OCI-LY7 (cell line): Measurements from ENCODE around the gene SLC25A26. TPM values are rescaled to one million over a fixed set of nuclear protein-coding genes. Genes with fewer than 3 reads are reported as not detected.

Experiments
- BruUV-seq: library from RNA; stranded (reverse); fragments of 400-500 nt; replicated peaks from 2 replicates; lab custom pipeline; 2021; lab: Mats Ljungman, UMichigan
- CTCF ChIA-PET: fragments of 300-600 bp; sonication (Branson Sonifier 250); formaldehyde crosslinking; loops from one replicate; lab custom pipeline; 2022; ENCODE audit warnings: antibody characterized with exemption; ENCODE audit not compliant: unreplicated experiment; lab: Charles Lee
- POLR2A ChIA-PET: fragments of 300-600 bp; sonication (Branson Sonifier 250); formaldehyde crosslinking; loops from one replicate; lab custom pipeline; 2022; ENCODE audit warnings: antibody characterized with exemption; lab: Charles Lee
- DNase-seq: peaks from one replicate; pipeline ENCODE4 v3.0.0-alpha.2; 2015; ENCODE audit warnings: low spot score
- H2AFZ ChIP-seq: fragments of 200-600 bp; sonication (generic), shearing (Covaris generic); 2 replicates; pipeline ENCODE4 v1.6.1; 2014; ENCODE audit warnings: mild to moderate bottlenecking, antibody characterized with exemption, low read length, moderate library complexity
- H3K27ac ChIP-seq: fragments of 200-600 bp; sonication (generic); 2 replicates; pipeline ENCODE4 v1.5.1; 2014; ENCODE audit warnings: mixed run types, low read depth, mild to moderate bottlenecking, moderate library complexity, low read length, inconsistent platforms; ENCODE audit not compliant: poor library complexity, severe bottlenecking
- H3K36me3 ChIP-seq: fragments of 200-600 bp; sonication (generic); 2 replicates; pipeline ENCODE4 v1.6.1; 2014; ENCODE audit warnings: mild to moderate bottlenecking, antibody characterized with exemption, low read length, moderate library complexity, mixed read lengths; ENCODE audit not compliant: insufficient read depth
- H3K4me1 ChIP-seq: fragments of 200-600 bp; sonication (generic); 2 replicates; pipeline ENCODE4 v1.5.1; 2014; ENCODE audit warnings: mild to moderate bottlenecking, low read length; ENCODE audit not compliant: insufficient read depth, poor library complexity, severe bottlenecking
- H3K4me2 ChIP-seq: fragments of 200-600 bp; sonication (generic); 2 replicates; pipeline ENCODE4 v1.6.1; 2014; ENCODE audit warnings: mild to moderate bottlenecking, low read length
- H3K4me3 ChIP-seq: fragments of 200-600 bp; sonication (generic); 2 replicates; pipeline ENCODE4 v1.5.1; 2014; ENCODE audit warnings: mild to moderate bottlenecking, low read depth, low read length; ENCODE audit not compliant: poor library complexity, severe bottlenecking
- H3K79me2 ChIP-seq: fragments of 200-600 bp; sonication (generic); 2 replicates; pipeline ENCODE4 v1.6.1; 2016; ENCODE audit warnings: low read depth, mild to moderate bottlenecking, low read length, moderate library complexity, mixed read lengths; ENCODE audit not compliant: insufficient read depth
- H3K9me2 ChIP-seq: fragments of 200-600 bp; sonication (generic); 2 replicates; pipeline ENCODE4 v1.6.1; 2016; ENCODE audit warnings: mild to moderate bottlenecking, low read length, mixed read lengths; ENCODE audit not compliant: insufficient read depth
- H3K9me3 ChIP-seq: fragments of 200-600 bp; sonication (generic); 2 replicates; pipeline ENCODE4 v1.6.1; 2014; ENCODE audit warnings: mild to moderate bottlenecking, mixed run types, low read length, mixed read lengths
- H4K20me1 ChIP-seq: fragments of 200-600 bp; sonication (generic); 2 replicates; pipeline ENCODE4 v1.6.1; 2014; ENCODE audit warnings: mild to moderate bottlenecking, antibody characterized with exemption, low read length, moderate library complexity, mixed read lengths; ENCODE audit not compliant: insufficient read depth
- EZH2phosphoT487 ChIP-seq: fragments of 200-600 bp; sonication (generic); IDR thresholded peaks from 2 replicates; pipeline ENCODE4 v1.6.1; 2018; ENCODE audit warnings: low read depth, borderline replicate concordance, mild to moderate bottlenecking, mixed run types, antibody characterized with exemption, low read length, moderate library complexity, mixed read lengths
- intact Hi-C: fragments of 100-400 bp; cut with micrococcal nuclease; formaldehyde crosslinking; loops from one replicate; pipeline ENCODE4 v1.10.0; 2022; ENCODE audit not compliant: unreplicated experiment
- total RNA-seq, 2 experiments: library from RNA; depleted of rRNA in 1 of 2; stranded (reverse); fragments of >200 nt in 1 of 2; shearing (Covaris generic) in 1 of 2; gene quantifications; 2 replicates each; pipeline ENCODE4 v1.2.3, GENCODE V29; 2014 to 2022
- TF ChIP-seq, protein P1 (sequence below): fragments of 200-600 bp; sonication (generic); conservative IDR thresholded peaks from 2 replicates; pipeline ENCODE4 v1.5.1; 2014; ENCODE audit warnings: mild to moderate bottlenecking, antibody characterized with exemption, low read length, moderate library complexity, mixed read lengths

Gene SLC25A26
- total RNA-seq, 2 experiments from 2014 or later = 9.8 to 14.2 TPM

DNA sequence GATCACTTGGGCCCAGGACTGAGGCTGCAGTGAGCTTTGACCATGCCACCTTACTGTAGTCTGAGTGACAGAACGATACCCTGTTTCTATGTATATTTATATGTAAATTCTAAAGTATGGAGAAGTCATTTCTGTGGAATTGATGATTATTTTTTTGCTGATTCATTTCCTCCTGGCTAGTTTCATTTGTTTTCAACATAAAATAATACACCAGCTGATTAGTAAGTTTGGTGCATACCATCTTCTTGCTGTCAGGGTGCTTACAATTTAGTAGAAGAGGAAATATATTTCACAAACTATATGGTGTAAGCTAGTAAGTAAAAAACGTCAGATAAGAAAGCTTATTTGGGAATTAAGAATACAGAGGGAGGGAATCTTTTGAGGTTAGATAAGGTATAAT is 36.0 kb downstream of the SLC25A26 start:
- CTCF ChIA-PET = no interaction called here
- BruUV-seq = no TSS peak
- no peak for TF ChIP-seq EZH2phosphoT487
- TF ChIP-seq, protein P1, sequence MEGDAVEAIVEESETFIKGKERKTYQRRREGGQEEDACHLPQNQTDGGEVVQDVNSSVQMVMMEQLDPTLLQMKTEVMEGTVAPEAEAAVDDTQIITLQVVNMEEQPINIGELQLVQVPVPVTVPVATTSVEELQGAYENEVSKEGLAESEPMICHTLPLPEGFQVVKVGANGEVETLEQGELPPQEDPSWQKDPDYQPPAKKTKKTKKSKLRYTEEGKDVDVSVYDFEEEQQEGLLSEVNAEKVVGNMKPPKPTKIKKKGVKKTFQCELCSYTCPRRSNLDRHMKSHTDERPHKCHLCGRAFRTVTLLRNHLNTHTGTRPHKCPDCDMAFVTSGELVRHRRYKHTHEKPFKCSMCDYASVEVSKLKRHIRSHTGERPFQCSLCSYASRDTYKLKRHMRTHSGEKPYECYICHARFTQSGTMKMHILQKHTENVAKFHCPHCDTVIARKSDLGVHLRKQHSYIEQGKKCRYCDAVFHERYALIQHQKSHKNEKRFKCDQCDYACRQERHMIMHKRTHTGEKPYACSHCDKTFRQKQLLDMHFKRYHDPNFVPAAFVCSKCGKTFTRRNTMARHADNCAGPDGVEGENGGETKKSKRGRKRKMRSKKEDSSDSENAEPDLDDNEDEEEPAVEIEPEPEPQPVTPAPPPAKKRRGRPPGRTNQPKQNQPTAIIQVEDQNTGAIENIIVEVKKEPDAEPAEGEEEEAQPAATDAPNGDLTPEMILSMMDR = no peak

DNA sequence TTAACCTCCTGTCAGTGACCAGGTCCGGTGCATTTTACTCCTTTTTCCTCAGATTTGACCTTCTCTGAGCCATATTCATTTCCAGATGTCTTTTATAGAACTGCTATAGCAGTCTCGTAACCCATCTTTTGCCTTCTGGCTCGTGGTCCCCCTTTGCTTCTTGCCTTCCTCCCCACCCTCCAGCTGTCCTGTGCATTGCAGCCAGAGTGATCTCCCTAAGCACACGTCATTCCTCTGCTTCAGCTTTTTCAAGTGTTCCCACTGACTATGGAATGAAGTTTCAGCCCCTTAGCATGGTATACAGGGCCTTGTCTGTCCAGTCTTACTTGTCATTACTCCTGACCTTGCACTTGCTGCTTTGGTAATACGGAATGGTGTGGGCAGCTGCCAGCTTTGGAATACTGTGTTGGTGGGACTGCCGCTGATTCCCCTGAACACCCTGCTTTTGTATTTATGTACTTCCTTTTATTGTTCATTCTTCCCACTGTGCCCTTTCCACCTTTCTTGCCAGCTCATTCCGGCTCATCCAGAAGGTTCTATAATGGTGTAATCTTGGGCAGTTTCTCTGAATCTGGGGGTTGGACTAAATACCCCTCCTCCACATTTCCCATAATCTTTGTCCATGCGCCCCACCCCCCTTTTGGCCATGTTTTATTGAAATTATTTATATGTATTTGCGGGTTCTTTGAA is 38.9 kb downstream of the SLC25A26 start:
- no TSS peak for BruUV-seq
- H3K9me3 ChIP-seq = no peaks in the 10 kb centered on the region
- CTCF ChIA-PET = no interaction called here
- POLR2A ChIA-PET = interaction anchor here (0.6 kb wide), 1 partner anchor 539 kb away, joined by 4 read pairs; no protein-coding TSS in a partner anchor
- intact Hi-C loops = loop anchor here (5.0 kb wide), 1 partner anchor 118 kb away; no protein-coding TSS in a partner anchor
- no peaks in the 10 kb centered on the region for H4K20me1 ChIP-seq
- H2AFZ ChIP-seq = no peak overlapping the region
- H3K9me2 ChIP-seq = no peaks in the 10 kb centered on the region
- H3K4me3 ChIP-seq = no peak overlapping the region
- TF ChIP-seq EZH2phosphoT487 = no peak
- TF ChIP-seq, protein P1 = no peak
- no peaks in the 10 kb centered on the region; the same call in 1 of the 2 replicates for H3K36me3 ChIP-seq
- peaks cover 18% of the 10 kb centered on the region for H3K4me1 ChIP-seq
- DNase-seq = no peak
- H3K4me2 ChIP-seq = no peak overlapping the region
- H3K79me2 ChIP-seq = no peaks in the 10 kb centered on the region
- H3K27ac ChIP-seq = no peak overlapping the region

More for the DNA sequence above, 36.0 kb downstream of the SLC25A26 start:
- Histone ChIP-seq H3K27ac (no peak overlapping the region), H3K9me3 (no peaks in the 10 kb centered on the region), H3K4me2 (no peak overlapping the region), H2AFZ (no peak overlapping the region), H3K4me1 (peaks cover 18% of the 10 kb centered on the region), H3K36me3 (no peaks in the 10 kb centered on the region), H3K4me3 (no peak overlapping the region), H4K20me1 (0 out of 2 replicates have a peak, but pooled peaks cover 4% of the 10 kb centered on the region), H3K9me2 (no peaks in the 10 kb centered on the region), H3K79me2 (no peaks in the 10 kb centered on the region)
- intact Hi-C loops = loop anchor here (5.0 kb wide), 1 partner anchor 120 kb away; no protein-coding TSS in a partner anchor
- POLR2A ChIA-PET = interaction anchor here (0.7 kb wide), 2 partner anchors 240 to 788 kb away, joined by 3 read pairs; no protein-coding TSS in a partner anchor
- no peak for DNase-seq

DNA sequence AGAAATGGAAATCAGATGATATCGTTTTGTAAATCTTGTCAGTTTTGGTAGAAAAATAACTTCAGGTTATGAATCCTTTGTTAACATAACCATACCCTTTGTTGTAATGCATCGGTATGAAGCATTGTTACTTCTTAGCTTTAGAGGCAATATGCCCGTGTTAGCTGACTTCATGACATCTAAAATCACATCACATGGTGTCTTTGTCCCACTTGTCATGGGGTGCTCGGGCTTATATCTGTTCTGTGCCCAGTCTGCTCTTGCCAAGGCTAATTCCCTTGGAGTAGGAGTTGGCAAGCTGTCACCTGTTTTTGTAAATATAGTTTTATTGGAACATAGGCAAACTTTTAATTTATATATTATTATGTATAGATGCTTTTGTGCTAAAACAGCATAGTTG is 39.6 kb downstream of the SLC25A26 start:
- Histone ChIP-seq H4K20me1 (no peaks in the 10 kb centered on the region), H3K4me1 (peaks cover 16% of the 10 kb centered on the region), H3K79me2 (no peaks in the 10 kb centered on the region), H2AFZ (no peak overlapping the region), H3K9me2 (no peaks in the 10 kb centered on the region), H3K4me2 (no peak overlapping the region), H3K36me3 (no peaks in the 10 kb centered on the region; the same call in 1 of the 2 replicates), H3K4me3 (no peak overlapping the region), H3K27ac (no peak overlapping the region), H3K9me3 (no peaks in the 10 kb centered on the region)
- intact Hi-C loops = no loop called here
- ChIA-PET CTCF (no interaction called here), POLR2A (interaction anchor here (0.6 kb wide), 1 partner anchor 538 kb away, joined by 4 read pairs; no protein-coding TSS in a partner anchor)
- TF ChIP-seq, protein P1 = no peak
- no peak for TF ChIP-seq EZH2phosphoT487
- DNase-seq = no peak
- BruUV-seq = no TSS peak
